AG09319 (cell line): Measurements from ENCODE around the gene NFU1.
"Not testable (repeated sequence)": the region's sequence is repeated elsewhere in the genome, so short reads cannot be mapped to it uniquely, and the experiment has no call there.

Source experiments
- DNase-seq: peaks from one replicate; pipeline ENCODE4 v3.0.0-alpha.2; 2010; ENCODE audit warnings: low read depth; ENCODE audit errors: extremely low read depth
- TF ChIP-seq, protein P1 (sequence below): IDR thresholded peaks from 2 replicates; pipeline ENCODE4 v1.5.1; 2011; ENCODE audit warnings: low read depth, mild to moderate bottlenecking, inconsistent platforms, low read length, moderate library complexity

Gene NFU1

DNA sequence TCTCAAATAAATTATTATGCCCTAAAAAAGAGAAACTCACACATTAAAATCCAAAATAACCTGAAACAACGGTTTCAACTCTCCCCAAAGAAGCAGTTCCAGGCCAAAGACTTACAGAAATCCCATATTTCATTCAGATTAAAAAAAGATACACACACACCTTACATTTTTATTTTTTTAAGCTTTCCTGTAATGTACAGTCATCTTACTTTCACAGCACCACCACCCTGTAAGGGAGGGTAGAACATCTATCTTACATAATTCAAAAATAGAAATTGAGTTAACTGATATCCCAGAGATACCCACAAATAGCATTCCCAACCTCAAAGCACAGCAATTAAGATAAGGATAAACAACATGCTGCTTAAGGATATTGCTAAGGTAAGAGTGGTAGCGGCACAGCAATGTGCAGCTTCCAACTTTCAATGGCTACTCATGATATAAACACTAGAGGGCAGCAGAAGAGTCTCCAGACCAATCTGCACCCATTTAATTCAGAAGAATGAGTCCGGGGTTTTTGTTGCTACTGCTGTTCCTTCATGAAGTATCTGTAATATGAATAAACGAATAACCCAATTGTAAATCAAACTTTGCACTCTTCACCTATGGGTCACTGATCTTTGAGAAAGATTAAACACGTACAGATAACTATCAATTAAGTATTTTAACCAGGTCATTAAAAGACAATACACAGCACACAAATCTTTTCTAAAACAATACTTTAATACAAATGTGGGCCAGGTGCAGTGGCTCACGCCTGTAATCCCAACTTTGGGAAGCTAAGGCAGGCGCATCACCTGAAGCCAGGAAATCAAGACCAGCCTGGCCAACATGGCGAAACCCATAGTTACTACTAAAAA, 61.5 kb downstream of the NFU1 start:
- no peak for DNase-seq
- TF ChIP-seq, protein P1, sequence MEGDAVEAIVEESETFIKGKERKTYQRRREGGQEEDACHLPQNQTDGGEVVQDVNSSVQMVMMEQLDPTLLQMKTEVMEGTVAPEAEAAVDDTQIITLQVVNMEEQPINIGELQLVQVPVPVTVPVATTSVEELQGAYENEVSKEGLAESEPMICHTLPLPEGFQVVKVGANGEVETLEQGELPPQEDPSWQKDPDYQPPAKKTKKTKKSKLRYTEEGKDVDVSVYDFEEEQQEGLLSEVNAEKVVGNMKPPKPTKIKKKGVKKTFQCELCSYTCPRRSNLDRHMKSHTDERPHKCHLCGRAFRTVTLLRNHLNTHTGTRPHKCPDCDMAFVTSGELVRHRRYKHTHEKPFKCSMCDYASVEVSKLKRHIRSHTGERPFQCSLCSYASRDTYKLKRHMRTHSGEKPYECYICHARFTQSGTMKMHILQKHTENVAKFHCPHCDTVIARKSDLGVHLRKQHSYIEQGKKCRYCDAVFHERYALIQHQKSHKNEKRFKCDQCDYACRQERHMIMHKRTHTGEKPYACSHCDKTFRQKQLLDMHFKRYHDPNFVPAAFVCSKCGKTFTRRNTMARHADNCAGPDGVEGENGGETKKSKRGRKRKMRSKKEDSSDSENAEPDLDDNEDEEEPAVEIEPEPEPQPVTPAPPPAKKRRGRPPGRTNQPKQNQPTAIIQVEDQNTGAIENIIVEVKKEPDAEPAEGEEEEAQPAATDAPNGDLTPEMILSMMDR = peak; percentile 35

DNA sequence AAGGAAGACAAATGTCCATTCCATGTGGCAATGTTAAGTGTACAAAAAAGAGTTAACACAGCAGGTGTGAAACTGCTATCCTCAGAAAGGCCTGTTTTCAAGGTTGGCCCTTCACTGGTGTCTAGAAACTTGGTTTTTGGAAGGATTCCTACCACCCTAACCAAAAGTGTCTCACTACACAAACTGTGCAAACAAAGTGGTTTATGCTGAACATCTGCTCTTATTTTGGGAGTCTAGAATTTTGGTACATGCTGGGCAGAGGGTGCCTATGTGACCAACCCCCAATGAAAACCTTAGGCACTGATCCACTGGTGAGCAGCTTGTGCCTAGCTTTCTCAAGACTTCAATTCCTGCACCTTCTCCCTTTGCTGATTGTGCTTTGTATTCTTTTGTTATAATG, 64.5 kb downstream of the NFU1 start:
- DNase-seq = no peak
- TF ChIP-seq, protein P1 = no peak

DNA sequence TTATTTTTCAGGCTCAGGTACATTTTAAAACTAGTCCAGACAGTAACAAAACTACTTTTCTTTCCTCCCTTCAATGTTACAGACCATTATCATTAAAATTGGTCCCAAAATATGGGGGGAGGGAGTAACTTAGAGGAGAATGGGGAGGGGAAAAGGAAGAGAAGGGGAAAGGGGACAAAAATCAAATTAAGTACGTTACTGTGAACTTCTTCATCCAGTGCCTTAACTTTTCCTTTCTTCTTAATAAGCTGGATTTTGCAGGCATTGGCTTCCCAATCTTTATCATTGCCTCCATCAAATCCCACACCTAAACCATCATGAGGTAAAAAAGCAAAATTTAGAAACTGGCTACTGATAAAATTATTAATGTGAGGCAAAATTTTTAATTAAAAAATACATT, 67.4 kb downstream of the NFU1 start:
- no peak for DNase-seq
- TF ChIP-seq, protein P1 = no peak

DNA sequence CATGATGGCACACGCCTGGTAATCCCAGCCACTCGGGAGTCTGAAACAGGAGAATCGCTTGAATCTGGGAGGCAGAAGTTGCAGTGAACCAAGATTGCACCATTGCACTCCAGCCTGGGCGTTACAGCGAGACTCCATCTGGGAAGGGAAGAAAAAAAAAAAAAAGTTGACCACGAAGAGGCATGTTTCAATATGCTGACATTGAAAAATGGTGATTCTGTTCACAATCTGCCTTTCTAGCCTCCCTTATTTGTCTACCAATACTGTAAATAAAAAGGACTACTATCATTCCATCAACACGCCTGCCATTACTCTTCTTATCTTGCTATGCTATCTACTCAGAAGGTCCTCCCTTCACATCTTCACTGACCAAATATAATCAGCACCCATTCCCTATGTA, 68.6 kb downstream of the NFU1 start:
- TF ChIP-seq, protein P1 = no peak
- no peak for DNase-seq

DNA sequence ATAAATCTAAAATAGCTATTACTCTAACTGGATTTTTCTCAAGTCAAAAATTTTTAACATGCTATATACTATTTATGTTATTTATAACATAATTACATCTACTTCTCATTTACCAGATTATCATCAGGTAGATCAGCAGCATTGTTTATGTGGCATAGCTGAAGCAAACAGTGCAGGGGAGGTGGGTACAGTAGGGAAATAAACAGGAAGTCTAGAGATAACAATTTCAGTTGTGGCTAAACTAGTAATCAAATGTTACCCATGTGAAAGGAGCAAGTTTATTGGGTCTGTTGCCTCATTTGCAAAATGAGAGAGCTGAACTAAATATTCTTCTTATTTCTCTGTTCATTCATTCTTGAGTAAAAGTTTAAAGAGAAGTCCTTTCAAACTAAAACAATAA, 77.9 kb downstream of the NFU1 start:
- no peak for DNase-seq
- TF ChIP-seq, protein P1 = no peak

DNA sequence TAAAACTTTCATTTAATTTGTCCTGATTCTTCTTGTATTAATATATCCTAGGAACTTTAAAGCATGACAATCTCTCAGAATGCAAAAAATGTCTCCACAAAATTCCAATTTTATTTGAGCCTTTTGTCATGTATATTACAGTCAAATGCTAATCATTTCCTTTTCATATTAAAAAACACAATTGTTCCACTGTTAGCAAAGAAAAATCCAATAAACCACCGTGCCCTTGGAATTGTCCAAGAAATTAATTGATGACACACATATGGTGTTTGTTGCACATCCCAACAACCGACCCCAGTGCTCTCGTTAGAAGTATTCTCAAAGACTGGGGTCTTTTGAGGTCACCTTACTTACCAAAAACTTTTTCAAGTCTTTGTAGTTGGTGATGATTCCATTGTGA, 78.3 kb downstream of the NFU1 start:
- DNase-seq = no peak
- TF ChIP-seq, protein P1 = no peak

DNA sequence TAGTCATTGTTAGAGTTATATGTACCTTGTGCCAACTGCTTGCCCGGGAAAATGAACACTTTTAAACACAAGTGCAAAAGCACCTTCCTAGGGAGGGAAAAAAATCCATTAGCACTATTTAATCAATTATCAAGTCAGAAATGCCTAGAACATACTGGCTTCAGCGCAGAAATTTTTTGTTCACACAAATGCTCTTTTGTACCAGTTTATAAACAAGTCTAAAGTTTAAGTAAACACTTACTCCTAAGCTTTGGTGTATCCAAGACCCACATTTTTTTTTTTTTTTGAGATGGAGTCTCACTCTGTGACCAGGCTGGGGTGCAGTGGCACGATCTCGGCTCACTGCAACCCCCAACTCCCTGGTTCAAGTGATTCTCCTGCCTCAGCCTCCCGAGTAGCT, 80.8 kb downstream of the NFU1 start:
- TF ChIP-seq, protein P1 = no peak
- DNase-seq = no peak

DNA sequence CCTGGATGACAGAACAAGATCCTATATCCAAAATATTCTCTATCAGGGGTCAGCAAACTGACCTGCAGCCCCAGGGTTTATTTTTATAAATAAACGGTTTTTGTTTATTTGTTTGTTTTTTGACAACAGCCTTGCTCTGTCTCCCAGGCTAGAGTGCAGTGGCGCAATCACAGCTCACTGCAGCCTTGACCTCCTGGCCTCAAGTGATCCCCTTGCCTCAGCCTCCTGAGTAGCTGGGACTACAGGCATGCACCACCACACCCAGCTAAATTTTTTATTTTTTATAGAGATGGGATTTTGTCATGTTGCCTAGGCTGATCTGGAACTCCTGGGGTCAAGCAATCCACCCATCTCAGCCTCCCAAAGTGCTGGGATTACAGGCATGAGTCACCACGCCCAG, 82.3 kb downstream of the NFU1 start:
- DNase-seq = not testable (repeated sequence)
